Endothelial cell of umbilical vein (primary cell): ENCODE data around the gene OTOGL. TPM values are rescaled to one million over a fixed set of nuclear protein-coding genes. Genes with fewer than 3 reads are reported as not detected.

ENCODE experiments used
- BruUV-seq: library from RNA; stranded (reverse); fragments of 400-500 nt; replicated peaks from 2 replicates; lab custom pipeline; 2021; lab: Mats Ljungman, UMichigan
- CTCF ChIA-PET: fragments of 300-600, 350-600 bp; sonication (Branson Sonifier 250); formaldehyde crosslinking; loops from one replicate; lab custom pipeline; 2021; ENCODE audit warnings: antibody characterized with exemption, inconsistent platforms; lab: Charles Lee
- POLR2A ChIA-PET: fragments of 300-600, 350-600 bp; sonication (Branson Sonifier 250); formaldehyde crosslinking; loops from one replicate; lab custom pipeline; 2021; ENCODE audit warnings: antibody characterized with exemption, inconsistent platforms; lab: Charles Lee
- DNase-seq: peaks from one replicate; pipeline ENCODE4 v3.0.0-alpha.2; 2011; ENCODE audit warnings: low read depth, low spot score
- FAIRE-seq: peaks from 2 replicates; lab custom pipeline; 2011; peaks lifted over from hg19 to GRCh38; lab: Jason Lieb, UNC
- H2AFZ ChIP-seq: 2 replicates; pipeline ENCODE4 v1.6.0; 2012; ENCODE audit warnings: low read depth, low read length, control low read depth, inconsistent platforms
- H3K27ac ChIP-seq: 2 replicates; pipeline ENCODE4 v1.5.1; 2011; ENCODE audit warnings: low read depth, mild to moderate bottlenecking, control low read depth, low read length, moderate library complexity; ENCODE audit not compliant: insufficient read depth
- H3K27me3 ChIP-seq, 2 experiments: 2 replicates each; pipeline versions ENCODE4 v1.6.0 to v1.6.1; 2011; ENCODE audit warnings: low read length in 2 of 2, mixed read lengths in 1 of 2; ENCODE audit not compliant: control insufficient read depth in 2 of 2, insufficient read depth in 2 of 2
- H3K36me3 ChIP-seq, 2 experiments: 2 replicates in 1 of 2; 3 replicates in 1 of 2; pipeline ENCODE4 v1.5.1; 2011; ENCODE audit warnings: low read length in 2 of 2, mild to moderate bottlenecking in 1 of 2, moderate library complexity in 1 of 2; ENCODE audit not compliant: control insufficient read depth in 2 of 2, insufficient read depth in 2 of 2; ENCODE audit errors: extremely low read depth in 1 of 2
- H3K4me1 ChIP-seq: 3 replicates; pipeline ENCODE4 v1.5.1; 2011; ENCODE audit warnings: mild to moderate bottlenecking, low read length; ENCODE audit not compliant: control insufficient read depth, insufficient read depth; ENCODE audit errors: extremely low read depth
- H3K4me2 ChIP-seq: 2 replicates; pipeline ENCODE4 v1.6.1; 2011; ENCODE audit warnings: low read length, control low read depth, mixed read lengths; ENCODE audit not compliant: insufficient read depth
- H3K4me3 ChIP-seq, 3 experiments: fragments of 200-600 bp in 1 of 3; sonication (generic), shearing (Covaris generic) in 1 of 3; replicated peaks in 1 of 3; 2 replicates each; pipeline ENCODE4 v1.5.1; 2011 to 2016; ENCODE audit warnings: control low read depth in 3 of 3, low read length in 3 of 3, mild to moderate bottlenecking in 2 of 3, inconsistent platforms in 1 of 3, low read depth in 1 of 3, moderate library complexity in 1 of 3; ENCODE audit not compliant: insufficient read depth in 1 of 3
- H3K79me2 ChIP-seq: 2 replicates; pipeline ENCODE4 v1.6.0; 2012; ENCODE audit warnings: low read length, inconsistent platforms; ENCODE audit not compliant: control insufficient read depth, insufficient read depth
- H3K9ac ChIP-seq: replicated peaks from 2 replicates; pipeline ENCODE3; 2011; ENCODE audit warnings: low read length, control low read depth; ENCODE audit not compliant: insufficient read depth; ENCODE audit errors: extremely low read depth
- H3K9me1 ChIP-seq: replicated peaks from 3 replicates; pipeline ENCODE4 v1.6.0; 2011; ENCODE audit warnings: mild to moderate bottlenecking, low read length; ENCODE audit not compliant: control insufficient read depth, insufficient read depth; ENCODE audit errors: extremely low read depth
- H3K9me3 ChIP-seq: replicated peaks from 2 replicates; pipeline ENCODE4 v1.5.1; 2012; ENCODE audit warnings: low read length, inconsistent platforms; ENCODE audit not compliant: control insufficient read depth, insufficient read depth
- H4K20me1 ChIP-seq: replicated peaks from 2 replicates; pipeline ENCODE3; 2011; ENCODE audit warnings: mild to moderate bottlenecking, low read length; ENCODE audit not compliant: control insufficient read depth, insufficient read depth; ENCODE audit errors: extremely low read depth
- FOS ChIP-seq: IDR thresholded peaks from 2 replicates; pipeline ENCODE4 v1.6.1; 2011; ENCODE audit warnings: mild to moderate bottlenecking, low read length, moderate library complexity, borderline replicate concordance; ENCODE audit not compliant: insufficient read depth
- GATA2 ChIP-seq: IDR thresholded peaks from 2 replicates; pipeline ENCODE4 v1.7.0; 2011; ENCODE audit warnings: low read depth, mild to moderate bottlenecking, moderate library complexity, mixed read lengths, low read length; ENCODE audit not compliant: insufficient read length, insufficient read depth
- MYC ChIP-seq: IDR thresholded peaks from one replicate; pipeline ENCODE4 v1.6.1; 2011; ENCODE audit warnings: mild to moderate bottlenecking, low read depth, low read length
- POLR2AphosphoS5 ChIP-seq: IDR thresholded peaks from 2 replicates; pipeline ENCODE4 v1.6.1; 2012; ENCODE audit warnings: low read depth, mild to moderate bottlenecking, control low read depth, low read length, moderate library complexity; ENCODE audit not compliant: insufficient read depth
- dilution Hi-C: fragments of 300-500 bp; cut with MboI; formaldehyde crosslinking; loops from one replicate; pipeline ENCODE4 v1.15.0; 2019; ENCODE audit warnings: low sequenced_read_pairs; ENCODE audit not compliant: extremely low pct_ligation_motif_present
- intact Hi-C: fragments of 100-400 bp; cut with micrococcal nuclease; formaldehyde crosslinking; loops from one replicate; pipeline ENCODE4 v1.10.0; 2022
- polyA plus RNA-seq, 4 experiments: library from polyadenylated mRNA; depleted of rRNA in 3 of 4; stranded (reverse) in 3 of 4; unstranded in 1 of 4; fragments of >200 nt; gene quantifications; 2 replicates each; pipeline versions ENCODE4 v1.2.1 to v1.2.3, GENCODE V29; 2011 to 2012; ENCODE audit warnings: missing spikeins in 1 of 4
- total RNA-seq: library from RNA; stranded (reverse); gene quantifications from 2 replicates; pipeline ENCODE4 v1.2.3, GENCODE V29; 2021
- TF ChIP-seq, protein P1 (sequence below): IDR thresholded peaks from 2 replicates; pipeline ENCODE4 v1.6.1; 2011; ENCODE audit not compliant: insufficient read depth, insufficient read length
- TF ChIP-seq, protein P2 (sequence below), 2 donors: IDR thresholded peaks; 1 replicate in 1 of 2; 2 replicates in 1 of 2; pipeline ENCODE4 v1.5.1; 2011; ENCODE audit warnings: low read length in 2 of 2, mild to moderate bottlenecking in 2 of 2, moderate library complexity in 2 of 2, control low read depth in 1 of 2, inconsistent platforms in 1 of 2, low read depth in 1 of 2; ENCODE audit not compliant: insufficient read depth in 1 of 2; ENCODE audit errors: extremely low read depth in 1 of 2

The OTOGL gene
- total and polyA plus RNA-seq, 2 donors (not counting 3 experiments of a cell fraction or from before 2014, with no cell fraction given) = 1.4 to 2.0 TPM

DNA sequence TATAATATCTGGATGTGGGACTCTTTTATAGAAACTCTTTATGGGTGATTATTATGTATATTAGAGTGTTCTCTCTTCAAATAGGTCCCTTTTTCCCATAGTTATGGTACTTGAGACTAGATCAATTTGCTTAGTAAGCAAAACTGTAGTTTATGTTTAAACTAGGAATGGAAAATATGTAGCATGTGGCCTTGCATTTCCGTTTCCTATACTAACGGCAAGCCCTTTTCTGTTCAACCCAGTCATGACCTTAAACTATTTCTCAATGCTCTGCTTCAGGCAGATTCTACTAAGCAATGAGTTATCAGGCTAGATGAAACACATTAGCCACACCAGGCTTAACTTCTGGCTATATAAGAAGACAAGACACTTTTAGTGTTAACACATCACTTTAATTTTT is 84.6 kb downstream of the OTOGL start:
- FAIRE-seq (no peak), DNase-seq (no peak)
- no peak overlapping the region for H3K9ac ChIP-seq
- CTCF ChIA-PET = no interaction called here
- BruUV-seq = no TSS peak
- POLR2A ChIA-PET = no interaction called here
- no peaks in the 10 kb centered on the region for H4K20me1 ChIP-seq
- no peaks in the 10 kb centered on the region for H3K9me1 ChIP-seq
- no peaks in the 10 kb centered on the region for H3K27me3 ChIP-seq
- no peaks in the 10 kb centered on the region for H3K36me3 ChIP-seq
- H3K9me3 ChIP-seq = no peaks in the 10 kb centered on the region
- intact Hi-C loops (loop anchor here (10.0 kb wide), 1 partner anchor 399 kb away; no protein-coding TSS in a partner anchor), dilution Hi-C loops (no loop called here)
- TF ChIP-seq POLR2AphosphoS5 = no peak
- TF ChIP-seq, protein P1, sequence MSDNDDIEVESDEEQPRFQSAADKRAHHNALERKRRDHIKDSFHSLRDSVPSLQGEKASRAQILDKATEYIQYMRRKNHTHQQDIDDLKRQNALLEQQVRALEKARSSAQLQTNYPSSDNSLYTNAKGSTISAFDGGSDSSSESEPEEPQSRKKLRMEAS = no peak
- TF ChIP-seq FOS = no peak
- TF ChIP-seq GATA2 = no peak
- TF ChIP-seq, protein P2, sequence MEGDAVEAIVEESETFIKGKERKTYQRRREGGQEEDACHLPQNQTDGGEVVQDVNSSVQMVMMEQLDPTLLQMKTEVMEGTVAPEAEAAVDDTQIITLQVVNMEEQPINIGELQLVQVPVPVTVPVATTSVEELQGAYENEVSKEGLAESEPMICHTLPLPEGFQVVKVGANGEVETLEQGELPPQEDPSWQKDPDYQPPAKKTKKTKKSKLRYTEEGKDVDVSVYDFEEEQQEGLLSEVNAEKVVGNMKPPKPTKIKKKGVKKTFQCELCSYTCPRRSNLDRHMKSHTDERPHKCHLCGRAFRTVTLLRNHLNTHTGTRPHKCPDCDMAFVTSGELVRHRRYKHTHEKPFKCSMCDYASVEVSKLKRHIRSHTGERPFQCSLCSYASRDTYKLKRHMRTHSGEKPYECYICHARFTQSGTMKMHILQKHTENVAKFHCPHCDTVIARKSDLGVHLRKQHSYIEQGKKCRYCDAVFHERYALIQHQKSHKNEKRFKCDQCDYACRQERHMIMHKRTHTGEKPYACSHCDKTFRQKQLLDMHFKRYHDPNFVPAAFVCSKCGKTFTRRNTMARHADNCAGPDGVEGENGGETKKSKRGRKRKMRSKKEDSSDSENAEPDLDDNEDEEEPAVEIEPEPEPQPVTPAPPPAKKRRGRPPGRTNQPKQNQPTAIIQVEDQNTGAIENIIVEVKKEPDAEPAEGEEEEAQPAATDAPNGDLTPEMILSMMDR (IDR thresholded peaks at IDR 0.05; ENCODE audit: extremely low read depth in 1 of 2, insufficient read depth in 1 of 2, low read depth in 1 of 2, low read length in 2 of 2) = no peak
- no peak for TF ChIP-seq MYC
- no peak overlapping the region for H3K27ac ChIP-seq
- no peak overlapping the region for H2AFZ ChIP-seq
- H3K4me2 ChIP-seq = no peak overlapping the region
- H3K79me2 ChIP-seq = no peaks in the 10 kb centered on the region
- peaks cover 19% of the 10 kb centered on the region for H3K4me1 ChIP-seq
- H3K4me3 ChIP-seq = no peak overlapping the region
